GM06990 (cell line): ENCODE results near the gene COL9A3.

Experiments
- DNase-seq: peaks from one replicate; pipeline ENCODE4 v3.0.0-alpha.2; 2011; ENCODE audit not compliant: insufficient read length; ENCODE audit errors: extremely low read depth
- H3K27me3 ChIP-seq: replicated peaks from 2 replicates; pipeline ENCODE4 v1.6.0; 2011; ENCODE audit warnings: low read length; ENCODE audit not compliant: control insufficient read depth, insufficient read depth
- H3K36me3 ChIP-seq: 2 replicates; pipeline ENCODE4 v1.5.1; 2011; ENCODE audit warnings: low read length; ENCODE audit not compliant: control insufficient read depth, insufficient read depth
- H3K4me3 ChIP-seq: replicated peaks from 2 replicates; pipeline ENCODE4 v1.5.1; 2011; ENCODE audit warnings: low read depth, mild to moderate bottlenecking, control low read depth, low read length
- CTCF ChIP-seq: IDR thresholded peaks from 2 replicates; pipeline ENCODE4 v1.5.1; 2011; ENCODE audit warnings: low read length, control low read depth, mild to moderate bottlenecking, inconsistent platforms; ENCODE audit not compliant: insufficient read depth, poor library complexity, severe bottlenecking

The COL9A3 gene

GRCh38 chr20:62880935-62881661 is 64.2 kb downstream of the COL9A3 start:
- Histone ChIP-seq H3K36me3 (peaks cover 9% of the 10 kb centered on the region), H3K4me3 (no peak overlapping the region), H3K27me3 (no peaks in the 10 kb centered on the region)
- DNase-seq, result no peak
- TF ChIP-seq CTCF, result no peak

GRCh38 chr20:62881662-62882395 is 65.0 kb downstream of the COL9A3 start:
- Histone ChIP-seq H3K4me3 (no peak overlapping the region), H3K27me3 (no peaks in the 10 kb centered on the region), H3K36me3 (peaks cover 13% of the 10 kb centered on the region)
- DNase-seq, result no peak
- TF ChIP-seq CTCF, result no peak

- Histone ChIP-seq H3K4me3 (no peak overlapping the region), H3K36me3 (peaks cover 14% of the 10 kb centered on the region)
Observed at GRCh38 chr20:62882426-62882825, 65.6 kb downstream of the COL9A3 start.

GRCh38 chr20:62884556-62884955 is 67.7 kb downstream of the COL9A3 start:
- Histone ChIP-seq H3K4me3 (no peak overlapping the region), H3K36me3 (peaks cover 34% of the 10 kb centered on the region), H3K27me3 (no peaks in the 10 kb centered on the region)
- no peak for TF ChIP-seq CTCF
- no peak for DNase-seq

More at GRCh38 chr20:62882426-62882825, 65.6 kb downstream of the COL9A3 start:
- no peaks in the 10 kb centered on the region for H3K27me3 ChIP-seq
- TF ChIP-seq CTCF, result no peak
- no peak for DNase-seq

GRCh38 chr20:62885046-62885895 is 68.4 kb downstream of the COL9A3 start:
- Histone ChIP-seq H3K36me3 (peaks cover 39% of the 10 kb centered on the region), H3K4me3 (no peak overlapping the region), H3K27me3 (no peaks in the 10 kb centered on the region)
- no peak for DNase-seq
- no peak for TF ChIP-seq CTCF
